Ovary (tissue), 3 donors: ENCODE data around the gene ACHE.

Source experiments
- CTCF ChIP-seq, 3 donors: fragments of 450-650 bp in 2 of 3; fragments of 200-600 bp in 1 of 3; IDR thresholded peaks; one replicate each; pipeline versions ENCODE4 v1.5.1 to v1.8.0; 2016 to 2022; ENCODE audit warnings: antibody characterized with exemption in 3 of 3, mild to moderate bottlenecking in 1 of 3
- EP300 ChIP-seq: sonication (generic); formaldehyde crosslinking; IDR thresholded peaks from one replicate; pipeline ENCODE4 v1.6.1; 2017; ENCODE audit warnings: antibody characterized with exemption
- POLR2A ChIP-seq: fragments of 450-650 bp; IDR thresholded peaks from one replicate; pipeline ENCODE4 v1.6.1; 2017; ENCODE audit warnings: antibody characterized with exemption, mild to moderate bottlenecking, moderate library complexity
- donor health status: DM: no; HTN: no; CAD: no.

- no peak for TF ChIP-seq CTCF (IDR thresholded peaks at IDR 0.05)
- no peak for TF ChIP-seq EP300
- TF ChIP-seq POLR2A: no peak
These were observed 3.7 kb upstream of the ACHE start for GRCh38 chr7:100899432-100899831.
